ENCODE data around the gene CHRNE.

Gene CHRNE

DNA sequence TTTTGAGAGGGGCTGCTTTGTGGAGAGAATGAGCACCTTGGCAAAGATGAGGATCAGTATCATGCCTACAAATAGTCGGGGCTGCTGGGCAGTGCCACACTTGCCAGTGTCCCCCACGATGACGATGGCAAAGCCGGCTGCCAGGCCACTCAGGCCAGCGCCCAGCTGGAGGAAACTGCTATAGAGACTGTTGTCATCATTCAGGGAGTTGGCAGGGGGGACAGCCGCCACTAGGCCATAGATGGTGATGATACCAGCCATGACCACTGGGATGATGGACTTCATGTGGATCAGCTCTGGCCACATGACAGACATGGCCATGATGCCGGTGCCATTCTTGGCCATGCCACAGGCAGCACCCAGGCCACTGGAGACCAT, 46.0 kb downstream of the CHRNE start:
- H3K27me3 ChIP-seq (ENCODE audit: insufficient read depth, low read length, poor library complexity, severe bottlenecking), result no peaks in the 10 kb centered on the region
- no peaks in the 10 kb centered on the region for H3K9me3 ChIP-seq (ENCODE audit: insufficient read depth, low read depth, low read length)
- H3K4me1 ChIP-seq (ENCODE audit: insufficient read depth, low read length, poor library complexity, severe bottlenecking), result peaks cover 5% of the 10 kb centered on the region
- H3K9me2 ChIP-seq (replicated peaks; ENCODE audit: low read depth, low read length), result no peaks in the 10 kb centered on the region
- 0 out of 2 replicates have a peak, but pooled peaks cover 3% of the 10 kb centered on the region for H3K79me2 ChIP-seq (ENCODE audit: insufficient read depth, low read length)
- peaks cover 28% of the 10 kb centered on the region for H4K20me1 ChIP-seq (ENCODE audit: insufficient read depth, low read length, poor library complexity, severe bottlenecking)
- no peaks in the 10 kb centered on the region for H3F3A ChIP-seq (ENCODE audit: low read depth)
- TF ChIP-seq, protein P1, sequence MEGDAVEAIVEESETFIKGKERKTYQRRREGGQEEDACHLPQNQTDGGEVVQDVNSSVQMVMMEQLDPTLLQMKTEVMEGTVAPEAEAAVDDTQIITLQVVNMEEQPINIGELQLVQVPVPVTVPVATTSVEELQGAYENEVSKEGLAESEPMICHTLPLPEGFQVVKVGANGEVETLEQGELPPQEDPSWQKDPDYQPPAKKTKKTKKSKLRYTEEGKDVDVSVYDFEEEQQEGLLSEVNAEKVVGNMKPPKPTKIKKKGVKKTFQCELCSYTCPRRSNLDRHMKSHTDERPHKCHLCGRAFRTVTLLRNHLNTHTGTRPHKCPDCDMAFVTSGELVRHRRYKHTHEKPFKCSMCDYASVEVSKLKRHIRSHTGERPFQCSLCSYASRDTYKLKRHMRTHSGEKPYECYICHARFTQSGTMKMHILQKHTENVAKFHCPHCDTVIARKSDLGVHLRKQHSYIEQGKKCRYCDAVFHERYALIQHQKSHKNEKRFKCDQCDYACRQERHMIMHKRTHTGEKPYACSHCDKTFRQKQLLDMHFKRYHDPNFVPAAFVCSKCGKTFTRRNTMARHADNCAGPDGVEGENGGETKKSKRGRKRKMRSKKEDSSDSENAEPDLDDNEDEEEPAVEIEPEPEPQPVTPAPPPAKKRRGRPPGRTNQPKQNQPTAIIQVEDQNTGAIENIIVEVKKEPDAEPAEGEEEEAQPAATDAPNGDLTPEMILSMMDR (conservative IDR thresholded peaks at IDR 0.05; ENCODE audit: low read length), result no peak
- TF ChIP-seq EZH2phosphoT487 (IDR thresholded peaks at IDR 0.05; ENCODE audit: borderline replicate concordance), result no peak
- H3K4me2 ChIP-seq (ENCODE audit: low read depth, low read length, poor library complexity, severe bottlenecking), result no peak overlapping the region
- H3K9ac ChIP-seq (ENCODE audit: low read depth, low read length, poor library complexity, severe bottlenecking), result no peak overlapping the region
- no peak overlapping the region for H3K4me3 ChIP-seq (ENCODE audit: low read length, poor library complexity, severe bottlenecking)
- peaks cover 3% of the 10 kb centered on the region; the same call in 1 of the 2 replicates for H3K36me3 ChIP-seq (ENCODE audit: insufficient read depth, low read length)
- H2AFZ ChIP-seq (ENCODE audit: low read length), result no peak overlapping the region

DNA sequence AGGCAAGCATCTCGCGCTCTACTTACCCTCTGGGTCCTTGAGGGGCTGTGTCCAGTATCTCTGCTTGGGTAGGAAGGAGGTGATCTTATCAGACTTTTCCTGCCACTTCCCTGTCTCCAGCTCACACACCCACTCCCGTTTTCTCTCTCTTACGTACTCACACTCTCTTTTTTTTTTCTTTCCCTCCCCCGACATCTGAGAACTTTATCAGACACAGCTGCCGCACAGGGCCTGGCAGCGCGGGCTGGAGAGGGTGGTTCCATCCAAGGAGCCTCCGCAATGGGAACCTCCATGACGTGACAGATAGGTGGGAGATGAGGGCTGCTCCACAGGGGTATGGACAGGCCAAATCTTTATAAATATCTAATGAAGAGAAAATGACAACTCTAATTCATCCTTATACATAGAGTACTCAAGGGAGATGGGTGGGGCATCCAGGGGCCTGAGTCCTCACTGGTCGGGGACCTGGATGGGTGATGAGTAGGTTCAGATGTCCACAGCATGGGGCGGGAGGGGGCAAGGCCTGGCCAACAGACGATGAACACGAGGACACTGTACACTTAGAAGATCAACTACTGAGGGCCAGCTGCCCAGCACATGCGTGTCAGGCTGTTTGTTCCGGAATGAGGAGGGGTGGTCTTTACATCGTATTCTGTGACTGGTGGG, 46.5 kb downstream of the CHRNE start:
- Histone ChIP-seq H3K79me2 (ENCODE audit: insufficient read depth, low read length) (0 out of 2 replicates have a peak, but pooled peaks cover 3% of the 10 kb centered on the region), H3K9me3 (ENCODE audit: insufficient read depth, low read depth, low read length) (no peaks in the 10 kb centered on the region), H4K20me1 (ENCODE audit: insufficient read depth, low read length, poor library complexity, severe bottlenecking) (peaks cover 33% of the 10 kb centered on the region), H3K9me2 (replicated peaks; ENCODE audit: low read depth, low read length) (no peaks in the 10 kb centered on the region), H2AFZ (ENCODE audit: low read length) (no peak overlapping the region), H3K4me3 (ENCODE audit: low read length, poor library complexity, severe bottlenecking) (no peak overlapping the region), H3K4me2 (ENCODE audit: low read depth, low read length, poor library complexity, severe bottlenecking) (no peak overlapping the region), H3K4me1 (ENCODE audit: insufficient read depth, low read length, poor library complexity, severe bottlenecking) (peaks cover 5% of the 10 kb centered on the region), H3K27me3 (ENCODE audit: insufficient read depth, low read length, poor library complexity, severe bottlenecking) (no peaks in the 10 kb centered on the region), H3K36me3 (ENCODE audit: insufficient read depth, low read length) (peaks cover 3% of the 10 kb centered on the region; the same call in 1 of the 2 replicates), H3K9ac (ENCODE audit: low read depth, low read length, poor library complexity, severe bottlenecking) (no peak overlapping the region), H3F3A (ENCODE audit: low read depth) (no peaks in the 10 kb centered on the region)
- TF ChIP-seq, protein P1 (conservative IDR thresholded peaks at IDR 0.05; ENCODE audit: low read length), result no peak
- no peak for TF ChIP-seq EZH2phosphoT487 (IDR thresholded peaks at IDR 0.05; ENCODE audit: borderline replicate concordance)

- H3K79me2 ChIP-seq (ENCODE audit: insufficient read depth, low read length), result peaks cover 3% of the 10 kb centered on the region; the same call in 1 of the 2 replicates
- H3K4me2 ChIP-seq (ENCODE audit: low read depth, low read length, poor library complexity, severe bottlenecking), result no peak overlapping the region
- H3K4me1 ChIP-seq (ENCODE audit: insufficient read depth, low read length, poor library complexity, severe bottlenecking), result peaks cover 5% of the 10 kb centered on the region
- no peaks in the 10 kb centered on the region for H3K9me2 ChIP-seq (replicated peaks; ENCODE audit: low read depth, low read length)
- no peak overlapping the region for H3K4me3 ChIP-seq (ENCODE audit: low read length, poor library complexity, severe bottlenecking)
- no peak overlapping the region for H2AFZ ChIP-seq (ENCODE audit: low read length)
- no peaks in the 10 kb centered on the region for H3K27me3 ChIP-seq (ENCODE audit: insufficient read depth, low read length, poor library complexity, severe bottlenecking)
- peaks cover 47% of the 10 kb centered on the region for H4K20me1 ChIP-seq (ENCODE audit: insufficient read depth, low read length, poor library complexity, severe bottlenecking)
- H3K9ac ChIP-seq (ENCODE audit: low read depth, low read length, poor library complexity, severe bottlenecking), result no peak overlapping the region
- H3K36me3 ChIP-seq (ENCODE audit: insufficient read depth, low read length), result no peaks in the 10 kb centered on the region; the same call in 1 of the 2 replicates
- no peak for TF ChIP-seq EZH2phosphoT487 (IDR thresholded peaks at IDR 0.05; ENCODE audit: borderline replicate concordance)
- TF ChIP-seq, protein P1 (conservative IDR thresholded peaks at IDR 0.05; ENCODE audit: low read length), result no peak
- no peaks in the 10 kb centered on the region for H3F3A ChIP-seq (ENCODE audit: low read depth)
- H3K9me3 ChIP-seq (ENCODE audit: insufficient read depth, low read depth, low read length), result no peaks in the 10 kb centered on the region
Measured at GRCh38 chr17:4854111-4854681, 48.7 kb downstream of the CHRNE start.
